HTR-8/SVneo (cell line): ENCODE measurements around the gene BACH1.

ENCODE experiments used
- DNase-seq: peaks from one replicate; pipeline ENCODE4 v3.0.0; 2011; ENCODE audit warnings: low spot score, mixed read lengths; ENCODE audit not compliant: insufficient read length
- FAIRE-seq: peaks from 2 replicates; lab custom pipeline; 2011; peaks lifted over from hg19 to GRCh38; lab: Jason Lieb, UNC

Gene BACH1

GRCh38 chr21:29289317-29289716, 9.4 kb upstream of the BACH1 start:
- DNase-seq (no peak), FAIRE-seq (no peak)

GRCh38 chr21:29290240-29290639, 8.5 kb upstream of the BACH1 start:
- FAIRE-seq (no peak), DNase-seq (no peak)

GRCh38 chr21:29293495-29293894, 5.2 kb upstream of the BACH1 start:
- DNase-seq (no peak), FAIRE-seq (no peak)

- DNase-seq (no peak), FAIRE-seq (no peak)
Measured at GRCh38 chr21:29295066-29295650, 3.6 kb upstream of the BACH1 start.

GRCh38 chr21:29296446-29296845, 2.3 kb upstream of the BACH1 start:
- FAIRE-seq: no peak
- no peak for DNase-seq

- DNase-seq: no peak
- no peak for FAIRE-seq
Measured at GRCh38 chr21:29297483-29298347, 1.0 kb upstream of the BACH1 start.

GRCh38 chr21:29299046-29299915, 559 bp downstream of the BACH1 start:
- FAIRE-seq (peak; percentile 13), DNase-seq (peak; percentile 19)

GRCh38 chr21:29299916-29300806, 1.4 kb downstream of the BACH1 start:
- peak; percentile 48 for DNase-seq

GRCh38 chr21:29300807-29301138, 2.1 kb downstream of the BACH1 start:
- DNase-seq: no peak
- no peak for FAIRE-seq

More at GRCh38 chr21:29299916-29300806, 1.4 kb downstream of the BACH1 start:
- FAIRE-seq: no peak

GRCh38 chr21:29301691-29302090, 3.0 kb downstream of the BACH1 start:
- no peak for DNase-seq
- no peak for FAIRE-seq

- no peak for DNase-seq
- FAIRE-seq: no peak
Measured at GRCh38 chr21:29302359-29302875, 3.7 kb downstream of the BACH1 start.

- DNase-seq: no peak
- no peak for FAIRE-seq
Measured at GRCh38 chr21:29303288-29303687, 4.6 kb downstream of the BACH1 start.

- FAIRE-seq (no peak), DNase-seq (no peak)
Measured at GRCh38 chr21:29304597-29304996, 5.9 kb downstream of the BACH1 start.

- no peak for DNase-seq
- FAIRE-seq: no peak
Measured at GRCh38 chr21:29305068-29305467, 6.3 kb downstream of the BACH1 start.

GRCh38 chr21:29305561-29305960, 6.8 kb downstream of the BACH1 start:
- FAIRE-seq: no peak

GRCh38 chr21:29306920-29307319, 8.2 kb downstream of the BACH1 start:
- no peak for DNase-seq

More at GRCh38 chr21:29305561-29305960, 6.8 kb downstream of the BACH1 start:
- DNase-seq: no peak

GRCh38 chr21:29307718-29308455, 9.2 kb downstream of the BACH1 start:
- FAIRE-seq (no peak), DNase-seq (no peak)

More at GRCh38 chr21:29306920-29307319, 8.2 kb downstream of the BACH1 start:
- FAIRE-seq: no peak

GRCh38 chr21:29308456-29308783, 9.7 kb downstream of the BACH1 start:
- FAIRE-seq (no peak), DNase-seq (no peak)

- FAIRE-seq (no peak), DNase-seq (no peak)
Measured at GRCh38 chr21:29309703-29310102, 11.0 kb downstream of the BACH1 start.
